ENCODE measurements around the gene NID2.

Gene NID2

GRCh38 chr14:52079239-52079959 is 10.5 kb upstream of the NID2 start:
- no peak for DNase-seq

DNA sequence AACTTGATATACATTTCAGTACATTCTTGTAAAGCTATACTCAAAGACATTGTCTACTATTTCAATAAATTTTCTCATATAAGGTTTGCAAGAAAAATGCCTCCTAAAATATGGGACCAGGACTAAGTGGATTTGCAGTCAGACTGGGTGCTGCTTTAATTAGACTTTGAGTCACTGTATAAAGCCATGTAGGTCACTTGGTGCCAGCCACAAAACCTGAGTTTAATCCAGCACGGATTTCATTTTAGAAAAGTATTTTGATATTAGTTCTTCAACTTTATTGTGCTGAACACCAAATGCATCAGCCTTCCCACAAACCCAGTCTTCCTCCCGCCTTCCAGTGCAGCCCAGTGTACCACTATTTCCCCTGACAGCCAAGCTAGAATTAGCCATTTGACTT is 9.9 kb upstream of the NID2 start:
- no peak for DNase-seq

- DNase-seq: no peak
These were observed 9.3 kb upstream of the NID2 start for GRCh38 chr14:52078095-52078531.

- DNase-seq: no peak
These were observed 8.6 kb upstream of the NID2 start for GRCh38 chr14:52077256-52077979.

DNA sequence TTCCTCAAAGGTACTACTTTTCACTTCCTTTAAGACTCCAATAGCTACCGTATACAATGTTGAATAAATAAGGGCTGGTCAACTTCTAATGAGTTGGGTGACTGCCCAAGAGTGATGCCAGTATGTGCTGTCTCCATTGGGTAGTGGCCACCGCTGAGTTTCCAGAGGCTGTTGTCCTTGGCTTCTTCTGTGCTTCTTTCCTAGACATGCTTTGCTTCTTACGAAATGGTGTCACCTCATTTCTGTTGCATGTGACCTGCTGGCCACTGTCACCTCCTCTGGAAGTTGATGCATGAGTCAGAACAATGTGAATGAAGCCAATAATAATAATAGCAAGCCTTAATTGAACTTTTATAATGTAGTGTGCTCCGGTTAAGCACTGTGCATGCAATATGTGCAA is 7.5 kb upstream of the NID2 start:
- DNase-seq: no peak

DNA sequence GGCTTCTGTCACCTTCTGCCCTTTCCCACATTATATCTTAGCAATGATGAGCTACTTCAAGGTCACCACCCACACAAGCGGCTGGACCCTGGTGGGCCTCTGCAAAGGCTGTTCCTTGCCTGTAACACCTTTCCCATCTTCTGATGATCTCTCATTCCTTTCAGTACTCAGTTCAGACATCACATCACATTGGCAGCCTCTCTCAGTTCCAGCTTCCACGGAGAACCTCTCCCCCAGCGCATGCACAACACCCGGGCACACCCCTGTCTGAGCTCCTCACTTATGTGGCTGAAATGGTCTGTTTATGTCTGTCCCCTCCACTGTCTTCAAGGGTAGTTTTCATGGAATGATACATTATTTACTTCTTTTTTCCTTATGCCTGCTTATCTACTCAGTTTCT is 6.5 kb upstream of the NID2 start:
- DNase-seq: no peak

GRCh38 chr14:52073251-52073650 is 4.4 kb upstream of the NID2 start:
- no peak for DNase-seq

DNA sequence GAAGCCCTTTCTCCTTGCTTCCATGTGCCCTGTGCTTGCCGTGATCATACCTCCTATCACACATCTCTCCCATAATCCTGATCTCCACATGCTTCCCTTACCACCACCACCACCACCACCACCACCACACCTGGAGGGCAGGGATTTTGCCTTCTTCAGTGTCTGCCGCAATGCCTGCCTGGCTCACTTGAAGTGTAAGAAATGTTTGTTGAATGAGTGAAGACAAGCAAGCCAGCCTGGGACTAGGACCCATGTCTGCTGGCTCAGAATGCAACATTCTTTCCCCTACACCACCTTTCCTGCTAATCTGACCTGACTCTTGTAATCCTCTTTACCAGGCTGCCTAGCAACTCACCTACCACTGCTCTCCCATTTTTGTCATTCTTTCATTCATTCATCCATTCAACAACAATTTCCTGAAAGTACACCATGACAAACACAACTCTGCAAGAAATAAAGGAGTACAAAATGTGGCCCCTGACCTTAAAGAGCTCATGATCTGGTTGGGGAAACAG is 3.5 kb upstream of the NID2 start:
- no peak for DNase-seq

- DNase-seq: peak in 1 of 2 experiments; percentile 12
These were observed 2.8 kb upstream of the NID2 start for GRCh38 chr14:52071675-52072074.

DNA sequence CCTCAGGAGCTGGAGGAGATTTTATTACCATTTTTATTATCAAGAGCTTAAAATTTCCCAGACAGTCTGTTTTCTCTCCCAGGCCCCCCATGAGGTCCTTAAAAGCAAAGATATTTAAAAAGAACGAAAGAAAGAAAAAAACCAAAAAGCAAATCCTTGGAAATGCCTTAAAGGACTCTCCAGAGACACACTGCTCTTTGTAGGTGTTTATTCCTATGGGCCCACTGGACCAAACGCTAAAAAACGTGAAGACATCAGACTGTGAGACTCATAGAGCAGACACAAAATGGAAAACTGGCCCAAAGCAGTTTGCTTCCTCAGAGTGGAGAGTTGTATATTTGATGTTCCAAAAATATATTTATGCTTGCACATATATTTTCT is 1.2 kb upstream of the NID2 start:
- no peak for DNase-seq

GRCh38 chr14:52069307-52070050 is 620 bp upstream of the NID2 start:
- peak in 1 of 2 experiments; percentile 32 for DNase-seq

DNA sequence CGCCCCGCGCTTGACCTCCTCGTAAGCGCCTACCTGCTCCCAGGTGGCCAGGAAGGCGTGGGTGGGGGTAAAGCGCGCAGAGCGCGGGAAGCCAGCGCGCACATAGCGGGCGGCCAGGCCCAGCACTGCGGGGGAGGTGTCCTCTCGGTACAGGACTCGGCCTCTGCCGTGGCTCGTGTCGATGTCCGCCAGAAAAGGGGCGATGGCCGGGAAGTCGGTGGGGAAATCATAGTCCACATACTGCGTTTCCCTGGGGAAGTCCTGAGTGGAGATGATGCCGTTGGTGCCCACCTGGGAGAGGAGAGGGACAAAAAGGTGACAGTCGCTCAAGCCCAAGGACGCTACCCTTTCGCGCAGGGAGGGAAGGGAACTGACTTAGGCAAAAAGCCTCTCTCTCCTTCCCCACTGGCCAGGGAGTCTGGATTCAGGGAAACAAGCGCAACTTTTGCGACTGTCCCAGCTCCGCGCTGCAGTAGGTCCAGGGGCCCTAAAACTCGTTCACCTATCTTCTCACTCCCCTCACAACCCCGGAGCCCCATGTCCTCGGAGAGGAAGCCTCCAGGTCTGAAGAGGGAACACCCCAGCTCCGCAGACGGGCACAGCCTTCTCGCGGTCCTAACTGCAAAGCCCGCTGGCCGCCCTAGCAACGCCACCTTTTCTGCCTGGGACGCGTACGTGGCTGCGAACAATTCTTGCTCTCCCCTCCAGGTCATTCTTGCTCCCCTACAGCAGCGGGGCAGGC is 815 bp downstream of the NID2 start:
- peak in 1 of 2 experiments; percentile 43 for DNase-seq

GRCh38 chr14:52064174-52064573 is 4.7 kb downstream of the NID2 start:
- DNase-seq: no peak

DNA sequence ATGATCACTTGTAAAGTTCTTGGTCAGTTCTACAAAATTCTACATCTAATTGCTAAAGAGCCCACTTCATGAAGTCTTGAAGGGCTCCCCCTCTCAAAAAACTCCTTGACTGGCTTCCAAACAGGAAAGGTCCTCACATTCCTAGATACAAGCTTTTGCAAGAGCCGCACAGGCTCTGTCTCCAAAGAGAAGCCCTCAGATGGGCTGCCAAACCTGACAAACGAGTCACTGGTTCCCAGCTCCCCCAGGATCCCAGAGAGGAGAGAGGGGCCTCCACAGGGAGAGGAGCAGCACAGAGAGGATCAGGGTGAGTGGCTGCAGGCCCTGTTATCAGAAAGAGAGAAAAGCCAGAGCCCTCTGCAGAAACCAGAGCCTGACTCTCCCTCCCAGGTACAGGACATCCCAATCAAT is 5.8 kb downstream of the NID2 start:
- DNase-seq: no peak

- no peak for DNase-seq
These were observed 7.0 kb downstream of the NID2 start for GRCh38 chr14:52061890-52062289.

DNA sequence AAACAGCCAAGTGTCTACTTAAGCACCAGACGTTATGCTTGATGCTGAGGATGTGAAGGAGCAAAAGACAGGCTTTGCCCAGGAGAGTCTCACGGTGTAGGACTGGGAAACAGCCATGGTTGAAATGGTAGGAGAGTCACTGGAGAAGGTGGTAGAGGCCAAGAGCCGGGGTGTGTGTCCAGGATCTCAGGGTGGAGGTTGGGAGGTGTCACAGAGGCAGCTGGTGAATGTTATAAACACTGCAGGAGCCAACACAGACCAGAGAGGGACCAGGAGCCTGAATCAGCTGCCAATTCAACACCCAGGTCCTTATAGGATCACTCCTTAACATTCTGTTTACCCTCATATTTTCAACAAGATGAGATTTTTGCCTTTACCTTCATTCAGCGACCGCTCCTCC is 7.5 kb downstream of the NID2 start:
- DNase-seq: no peak

DNA sequence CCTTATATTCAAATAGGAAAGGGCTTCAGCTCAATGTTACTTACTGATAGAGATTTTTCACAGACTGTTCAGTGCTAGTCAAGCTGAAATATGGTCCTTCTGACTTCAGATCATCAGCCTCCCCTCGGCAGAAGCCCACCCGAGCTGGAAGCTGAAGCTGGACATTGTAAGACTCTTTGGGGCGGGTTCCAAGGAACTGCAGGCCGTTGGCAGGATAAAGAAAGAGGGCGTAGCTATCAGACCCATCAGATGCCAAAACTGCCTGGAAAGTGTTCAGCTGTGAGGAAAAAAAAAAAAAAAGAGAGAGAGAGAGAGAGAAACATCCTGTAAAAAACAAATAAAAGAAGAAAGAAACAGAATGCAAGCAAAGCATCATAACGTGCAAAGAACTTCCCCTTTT is 8.8 kb downstream of the NID2 start:
- no peak for DNase-seq

- DNase-seq: no peak
These were observed 9.2 kb downstream of the NID2 start for GRCh38 chr14:52059649-52060048.

DNA sequence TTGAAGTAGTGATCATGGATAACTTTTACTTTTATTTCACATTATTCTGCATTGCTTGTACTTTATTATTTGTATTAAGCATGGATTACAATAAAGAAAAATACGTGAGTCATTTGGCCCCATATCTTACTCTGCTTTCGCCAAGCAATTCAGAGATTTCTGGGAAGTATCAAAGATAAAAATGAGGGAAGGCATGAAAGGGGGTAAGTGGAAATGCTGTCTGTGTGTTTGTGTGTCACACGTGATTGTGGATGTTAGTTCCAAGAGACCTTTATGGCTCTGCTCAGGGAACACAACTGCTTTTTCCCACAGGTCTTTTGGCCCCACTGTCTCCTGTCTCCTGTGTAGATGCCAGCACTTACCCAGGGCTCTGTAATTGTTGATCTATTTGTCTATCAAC is 10.5 kb downstream of the NID2 start:
- DNase-seq: no peak

- DNase-seq: no peak
These were observed 13.7 kb downstream of the NID2 start for GRCh38 chr14:52055167-52055566.

DNA sequence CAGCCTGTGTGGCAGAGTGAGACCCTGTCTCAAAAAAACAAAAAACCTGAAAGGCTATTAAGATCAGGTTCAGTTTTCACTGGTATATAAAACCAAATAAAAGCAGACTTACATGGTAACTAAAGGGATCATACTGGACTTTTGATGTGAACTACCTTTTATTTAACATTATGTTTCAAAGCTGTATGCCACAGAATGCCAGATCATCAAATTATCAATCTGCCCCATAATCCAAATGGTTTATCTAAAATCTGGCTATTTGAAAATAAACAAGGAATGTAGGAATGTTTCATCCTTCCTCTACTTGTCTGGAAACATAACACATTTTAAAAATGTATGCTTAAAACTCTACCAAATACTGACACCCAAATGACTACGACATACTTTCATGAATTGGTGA is 14.2 kb downstream of the NID2 start:
- DNase-seq: no peak

DNA sequence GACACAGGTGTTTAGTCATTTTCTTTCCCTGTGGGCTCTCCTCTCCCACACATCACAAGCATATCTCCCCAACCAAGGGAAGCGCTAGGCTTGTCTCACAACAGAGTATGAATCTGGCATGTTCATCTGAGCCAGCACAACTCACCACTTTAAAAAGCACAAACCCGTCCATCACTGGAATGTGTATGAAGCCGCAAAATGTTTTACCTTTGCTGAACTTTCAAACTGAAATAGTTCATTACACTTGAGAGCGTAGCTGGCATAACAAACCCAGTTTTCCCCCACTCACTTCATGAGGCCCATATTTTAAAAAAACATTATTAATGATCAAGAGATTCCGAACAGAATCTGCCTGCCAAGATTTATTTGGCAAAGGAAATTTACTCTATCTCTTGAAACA is 15.8 kb downstream of the NID2 start:
- no peak for DNase-seq

All from NCI-H526 (cell line).